ENCODE measurements around the gene ZNF778. TPM values are rescaled to one million over a fixed set of nuclear protein-coding genes. Genes with fewer than 3 reads are reported as not detected.
"Not testable (repeated sequence)": the region's sequence is repeated elsewhere in the genome, so short reads cannot be mapped to it uniquely, and the experiment has no call there.

The ZNF778 gene
- polyA plus RNA-seq, 2 donors: 1.4 to 2.9 TPM

- 92 to 94% methylated on average over 25 of the region's 25 CpGs for WGBS, 2 donors
These were observed 28.8 kb upstream of the ZNF778 start for GRCh38 chr16:89188471-89189357.

GRCh38 chr16:89189358-89190025 is 28.0 kb upstream of the ZNF778 start:
- Histone ChIP-seq H3K27ac (ENCODE audit: low read depth in 2 of 2, low read length in 1 of 2) (no peak overlapping the region), H3K4me1 (ENCODE audit: control insufficient read depth in 2 of 2, insufficient read depth in 2 of 2, low read length in 1 of 2) (peaks cover 3 to 4% of the 10 kb centered on the region in 2 donors), H3K36me3 (ENCODE audit: control insufficient read depth in 2 of 2, insufficient read depth in 2 of 2, low read length in 1 of 2) (no peaks in the 10 kb centered on the region), H3K27me3 (ENCODE audit: control insufficient read depth in 1 of 2, insufficient read depth in 2 of 2, low read length in 2 of 2) (peaks cover 0 to 5% of the 10 kb centered on the region in 2 donors), H3K4me3 (ENCODE audit: low read depth in 1 of 2, low read length in 2 of 2) (no peak overlapping the region), H3K9me3 (ENCODE audit: control insufficient read depth in 2 of 2, insufficient read depth in 1 of 2, low read depth in 1 of 2, low read length in 1 of 2) (no peaks in the 10 kb centered on the region)
- 55 to 65% methylated on average over 14 of the region's 14 CpGs for WGBS, 2 donors

More at GRCh38 chr16:89188471-89189357, 28.8 kb upstream of the ZNF778 start:
- H3K9me3 ChIP-seq (ENCODE audit: control insufficient read depth in 2 of 2, insufficient read depth in 1 of 2, low read depth in 1 of 2, low read length in 1 of 2); H3K4me1 ChIP-seq (ENCODE audit: control insufficient read depth in 2 of 2, insufficient read depth in 2 of 2, low read length in 1 of 2); H3K36me3 ChIP-seq (ENCODE audit: control insufficient read depth in 2 of 2, insufficient read depth in 2 of 2, low read length in 1 of 2); H3K27me3 ChIP-seq (ENCODE audit: control insufficient read depth in 1 of 2, insufficient read depth in 2 of 2, low read length in 2 of 2); H3K27ac ChIP-seq (ENCODE audit: low read depth in 2 of 2, low read length in 1 of 2); H3K4me3 ChIP-seq (ENCODE audit: low read depth in 1 of 2, low read length in 2 of 2): not testable (repeated sequence)

DNA sequence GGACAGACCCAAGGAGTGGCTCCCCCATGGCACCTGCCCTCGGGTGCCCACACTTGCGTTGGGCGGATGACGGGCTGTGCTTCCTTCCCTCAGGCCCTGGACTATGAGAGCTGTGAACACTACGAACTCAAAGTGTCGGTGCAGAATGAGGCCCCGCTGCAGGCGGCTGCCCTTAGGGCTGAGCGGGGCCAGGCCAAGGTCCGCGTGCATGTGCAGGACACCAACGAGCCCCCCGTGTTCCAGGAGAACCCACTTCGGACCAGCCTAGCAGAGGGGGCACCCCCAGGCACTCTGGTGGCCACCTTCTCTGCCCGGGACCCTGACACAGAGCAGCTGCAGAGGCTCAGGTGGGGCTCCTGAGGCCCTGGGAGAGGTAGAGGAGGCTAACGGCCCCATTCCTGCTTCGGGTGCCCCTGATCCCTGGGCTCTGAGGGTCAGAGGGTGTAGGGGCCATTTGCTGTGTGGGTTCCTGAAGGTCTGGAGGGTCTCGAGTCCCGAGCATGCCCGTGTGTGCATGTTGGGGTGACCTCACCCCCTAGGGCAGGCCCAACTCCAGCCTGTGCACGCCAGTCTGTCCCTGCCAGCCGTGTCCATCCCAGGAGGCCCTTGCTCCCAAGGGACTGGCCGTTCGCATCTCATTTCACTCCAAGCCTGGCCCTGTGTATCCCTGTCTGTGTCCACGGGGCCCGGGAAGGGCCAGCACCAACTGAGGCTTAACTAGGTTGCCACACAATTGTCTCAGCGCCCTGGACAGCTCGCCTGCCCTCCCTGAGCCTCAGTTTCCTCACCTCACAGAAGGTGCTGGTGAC is 27.1 kb upstream of the ZNF778 start:
- Histone ChIP-seq H3K36me3 (ENCODE audit: control insufficient read depth in 2 of 2, insufficient read depth in 2 of 2, low read length in 1 of 2) (no peaks in the 10 kb centered on the region), H3K9me3 (ENCODE audit: control insufficient read depth in 2 of 2, insufficient read depth in 1 of 2, low read depth in 1 of 2, low read length in 1 of 2) (no peaks in the 10 kb centered on the region), H3K4me1 (ENCODE audit: control insufficient read depth in 2 of 2, insufficient read depth in 2 of 2, low read length in 1 of 2) (peaks cover 3 to 4% of the 10 kb centered on the region in 2 donors), H3K4me3 (ENCODE audit: low read depth in 1 of 2, low read length in 2 of 2) (no peak overlapping the region), H3K27ac (ENCODE audit: low read depth in 2 of 2, low read length in 1 of 2) (no peak overlapping the region), H3K27me3 (ENCODE audit: control insufficient read depth in 1 of 2, insufficient read depth in 2 of 2, low read length in 2 of 2) (peaks cover 0 to 5% of the 10 kb centered on the region in 2 donors)
- WGBS, 2 donors: 58 to 69% methylated on average over 27 to 28 of the region's 28 CpGs

GRCh38 chr16:89191033-89191900 is 26.2 kb upstream of the ZNF778 start:
- Histone ChIP-seq H3K4me3 (ENCODE audit: low read depth in 1 of 2, low read length in 2 of 2) (no peak overlapping the region), H3K27me3 (ENCODE audit: control insufficient read depth in 1 of 2, insufficient read depth in 2 of 2, low read length in 2 of 2) (peaks cover 0 to 5% of the 10 kb centered on the region in 2 donors)
- 48 to 60% methylated on average over 42 to 44 of the region's 44 CpGs for WGBS, 2 donors

GRCh38 chr16:89191901-89192185 is 25.7 kb upstream of the ZNF778 start:
- Histone ChIP-seq H3K4me3 (ENCODE audit: low read depth in 1 of 2, low read length in 2 of 2) (peak overlapping the region in 1 of 2 donors; percentile 17), H3K4me1 (ENCODE audit: control insufficient read depth in 2 of 2, insufficient read depth in 2 of 2, low read length in 1 of 2) (peaks cover 3 to 4% of the 10 kb centered on the region in 2 donors), H3K9me3 (ENCODE audit: control insufficient read depth in 2 of 2, insufficient read depth in 1 of 2, low read depth in 1 of 2, low read length in 1 of 2) (no peaks in the 10 kb centered on the region), H3K27me3 (ENCODE audit: control insufficient read depth in 1 of 2, insufficient read depth in 2 of 2, low read length in 2 of 2) (peaks cover 0 to 5% of the 10 kb centered on the region in 2 donors), H3K27ac (ENCODE audit: low read depth in 2 of 2, low read length in 1 of 2) (no peak overlapping the region), H3K36me3 (ENCODE audit: control insufficient read depth in 2 of 2, insufficient read depth in 2 of 2, low read length in 1 of 2) (no peaks in the 10 kb centered on the region)
- WGBS, 2 donors: 2 to 6% methylated on average over 15 to 19 of the region's 19 CpGs

More at GRCh38 chr16:89191033-89191900, 26.2 kb upstream of the ZNF778 start:
- Histone ChIP-seq H3K36me3 (ENCODE audit: control insufficient read depth in 2 of 2, insufficient read depth in 2 of 2, low read length in 1 of 2) (no peaks in the 10 kb centered on the region), H3K4me1 (ENCODE audit: control insufficient read depth in 2 of 2, insufficient read depth in 2 of 2, low read length in 1 of 2) (peaks cover 3 to 4% of the 10 kb centered on the region in 2 donors), H3K27ac (ENCODE audit: low read depth in 2 of 2, low read length in 1 of 2) (no peak overlapping the region), H3K9me3 (ENCODE audit: control insufficient read depth in 2 of 2, insufficient read depth in 1 of 2, low read depth in 1 of 2, low read length in 1 of 2) (no peaks in the 10 kb centered on the region)

DNA sequence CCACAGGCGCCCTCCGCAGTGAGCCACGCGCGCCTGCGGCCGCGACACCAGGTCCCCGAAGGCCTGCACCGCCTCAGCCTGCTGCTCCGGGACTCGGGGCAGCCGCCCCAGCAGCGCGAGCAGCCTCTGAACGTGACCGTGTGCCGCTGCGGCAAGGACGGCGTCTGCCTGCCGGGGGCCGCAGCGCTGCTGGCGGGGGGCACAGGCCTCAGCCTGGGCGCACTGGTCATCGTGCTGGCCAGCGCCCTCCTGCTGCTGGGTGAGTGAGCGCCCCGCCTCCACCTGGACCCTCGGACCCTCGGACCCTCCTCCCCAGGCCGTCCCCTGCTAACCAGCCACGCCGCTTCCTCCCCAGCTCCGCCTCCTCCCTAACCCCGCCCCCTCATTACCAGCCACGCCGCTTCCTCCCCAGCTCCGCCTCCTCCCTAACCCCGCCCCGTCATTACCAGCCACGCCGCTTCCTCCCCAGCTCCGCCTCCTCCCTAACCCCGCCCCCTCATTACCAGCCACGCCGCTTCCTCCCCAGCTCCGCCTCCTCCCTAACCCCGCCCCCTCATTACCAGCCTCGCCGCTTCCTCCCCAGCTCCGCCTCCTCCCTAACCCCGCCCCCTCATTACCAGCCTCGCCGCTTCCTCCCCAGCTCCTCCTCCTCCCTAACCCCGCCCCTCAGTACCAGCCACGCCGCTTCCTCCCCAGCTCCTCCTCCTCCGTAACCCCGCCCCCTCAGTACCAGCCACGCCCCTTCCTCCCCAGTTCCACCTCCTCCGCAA is 25.1 kb upstream of the ZNF778 start:
- H3K4me3 ChIP-seq (ENCODE audit: low read depth in 1 of 2, low read length in 2 of 2): peak overlapping the region; percentile 17 to 29
- not testable (repeated sequence) for H3K36me3 ChIP-seq (ENCODE audit: control insufficient read depth in 2 of 2, insufficient read depth in 2 of 2, low read length in 1 of 2); H3K9me3 ChIP-seq (ENCODE audit: control insufficient read depth in 2 of 2, insufficient read depth in 1 of 2, low read depth in 1 of 2, low read length in 1 of 2); H3K27me3 ChIP-seq (ENCODE audit: control insufficient read depth in 1 of 2, insufficient read depth in 2 of 2, low read length in 2 of 2); H3K4me1 ChIP-seq (ENCODE audit: control insufficient read depth in 2 of 2, insufficient read depth in 2 of 2, low read length in 1 of 2); H3K27ac ChIP-seq (ENCODE audit: low read depth in 2 of 2, low read length in 1 of 2)
- WGBS, 2 donors: 4 to 11% methylated on average over 53 to 63 of the region's 63 CpGs

- H3K9me3 ChIP-seq (ENCODE audit: control insufficient read depth in 2 of 2, insufficient read depth in 1 of 2, low read depth in 1 of 2, low read length in 1 of 2): no peaks in the 10 kb centered on the region
- H3K27me3 ChIP-seq (ENCODE audit: control insufficient read depth in 1 of 2, insufficient read depth in 2 of 2, low read length in 2 of 2): peaks cover 0 to 5% of the 10 kb centered on the region in 2 donors
- no peaks in the 10 kb centered on the region for H3K36me3 ChIP-seq (ENCODE audit: control insufficient read depth in 2 of 2, insufficient read depth in 2 of 2, low read length in 1 of 2)
- H3K4me1 ChIP-seq (ENCODE audit: control insufficient read depth in 2 of 2, insufficient read depth in 2 of 2, low read length in 1 of 2): peaks cover 3 to 4% of the 10 kb centered on the region in 2 donors
- no peak overlapping the region for H3K27ac ChIP-seq (ENCODE audit: low read depth in 2 of 2, low read length in 1 of 2)
- no peak overlapping the region for H3K4me3 ChIP-seq (ENCODE audit: low read depth in 1 of 2, low read length in 2 of 2)
- 11 to 14% methylated on average over 38 to 39 of the region's 39 CpGs for WGBS, 2 donors
These were observed 24.4 kb upstream of the ZNF778 start for GRCh38 chr16:89192956-89193575.

GRCh38 chr16:89193576-89194293 is 23.8 kb upstream of the ZNF778 start:
- no peaks in the 10 kb centered on the region for H3K9me3 ChIP-seq (ENCODE audit: control insufficient read depth in 2 of 2, insufficient read depth in 1 of 2, low read depth in 1 of 2, low read length in 1 of 2)
- WGBS, 2 donors: 65 to 68% methylated on average over 36 to 38 of the region's 38 CpGs
- H3K4me3 ChIP-seq (ENCODE audit: low read depth in 1 of 2, low read length in 2 of 2): no peak overlapping the region
- H3K4me1 ChIP-seq (ENCODE audit: control insufficient read depth in 2 of 2, insufficient read depth in 2 of 2, low read length in 1 of 2): peaks cover 3 to 4% of the 10 kb centered on the region in 2 donors
- H3K27ac ChIP-seq (ENCODE audit: low read depth in 2 of 2, low read length in 1 of 2): no peak overlapping the region
- H3K27me3 ChIP-seq (ENCODE audit: control insufficient read depth in 1 of 2, insufficient read depth in 2 of 2, low read length in 2 of 2): peaks cover 0 to 5% of the 10 kb centered on the region in 2 donors
- H3K36me3 ChIP-seq (ENCODE audit: control insufficient read depth in 2 of 2, insufficient read depth in 2 of 2, low read length in 1 of 2): no peaks in the 10 kb centered on the region
